Kidney epithelial cell (primary cell): ENCODE data around the gene TAS1R2. TPM values are rescaled to one million over a fixed set of nuclear protein-coding genes. Genes with fewer than 3 reads are reported as not detected.

Source experiments
- DNase-seq: peaks from one replicate; pipeline ENCODE4 v3.0.0-alpha.2; 2010; ENCODE audit warnings: low read depth
- H3K27me3 ChIP-seq: 2 replicates; pipeline ENCODE4 v1.6.0; 2011; ENCODE audit warnings: low read length; ENCODE audit not compliant: control insufficient read depth, insufficient read depth
- H3K36me3 ChIP-seq: 2 replicates; pipeline ENCODE4 v1.5.1; 2011; ENCODE audit warnings: low read length; ENCODE audit not compliant: control insufficient read depth, insufficient read depth
- H3K4me3 ChIP-seq: 2 replicates; pipeline ENCODE4 v1.5.1; 2011; ENCODE audit warnings: low read depth, mild to moderate bottlenecking, control low read depth, low read length
- total RNA-seq: library from RNA; depleted of rRNA; stranded (reverse); fragments of >200 nt; gene quantifications from 2 replicates; pipeline ENCODE4 v1.2.3, GENCODE V29; 2015
- TF ChIP-seq, protein P1 (sequence below): IDR thresholded peaks from 2 replicates; pipeline ENCODE4 v1.5.1; 2011; ENCODE audit warnings: mild to moderate bottlenecking, moderate library complexity, low read length, control low read depth, inconsistent platforms; ENCODE audit not compliant: insufficient read depth, poor library complexity, severe bottlenecking

Gene TAS1R2
- total RNA-seq, 1 donor from 2014 or later: not detected

- DNase-seq: no peak
- Histone ChIP-seq H3K4me3 (peak overlapping the region; percentile 71), H3K36me3 (no peaks in the 10 kb centered on the region), H3K27me3 (no peaks in the 10 kb centered on the region)
- TF ChIP-seq, protein P1, sequence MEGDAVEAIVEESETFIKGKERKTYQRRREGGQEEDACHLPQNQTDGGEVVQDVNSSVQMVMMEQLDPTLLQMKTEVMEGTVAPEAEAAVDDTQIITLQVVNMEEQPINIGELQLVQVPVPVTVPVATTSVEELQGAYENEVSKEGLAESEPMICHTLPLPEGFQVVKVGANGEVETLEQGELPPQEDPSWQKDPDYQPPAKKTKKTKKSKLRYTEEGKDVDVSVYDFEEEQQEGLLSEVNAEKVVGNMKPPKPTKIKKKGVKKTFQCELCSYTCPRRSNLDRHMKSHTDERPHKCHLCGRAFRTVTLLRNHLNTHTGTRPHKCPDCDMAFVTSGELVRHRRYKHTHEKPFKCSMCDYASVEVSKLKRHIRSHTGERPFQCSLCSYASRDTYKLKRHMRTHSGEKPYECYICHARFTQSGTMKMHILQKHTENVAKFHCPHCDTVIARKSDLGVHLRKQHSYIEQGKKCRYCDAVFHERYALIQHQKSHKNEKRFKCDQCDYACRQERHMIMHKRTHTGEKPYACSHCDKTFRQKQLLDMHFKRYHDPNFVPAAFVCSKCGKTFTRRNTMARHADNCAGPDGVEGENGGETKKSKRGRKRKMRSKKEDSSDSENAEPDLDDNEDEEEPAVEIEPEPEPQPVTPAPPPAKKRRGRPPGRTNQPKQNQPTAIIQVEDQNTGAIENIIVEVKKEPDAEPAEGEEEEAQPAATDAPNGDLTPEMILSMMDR: no peak
These were observed 42.6 kb upstream of the TAS1R2 start for GRCh38 chr1:18901952-18902522.

- Histone ChIP-seq H3K36me3 (no peaks in the 10 kb centered on the region), H3K27me3 (no peaks in the 10 kb centered on the region), H3K4me3 (peak overlapping the region; percentile 71)
- TF ChIP-seq, protein P1: no peak
- DNase-seq: no peak
These were observed 41.9 kb upstream of the TAS1R2 start for GRCh38 chr1:18901147-18901951.

- no peaks in the 10 kb centered on the region for H3K36me3 ChIP-seq
- no peaks in the 10 kb centered on the region for H3K27me3 ChIP-seq
- TF ChIP-seq, protein P1: no peak
- no peak for DNase-seq
- no peak overlapping the region for H3K4me3 ChIP-seq
These were observed 40.9 kb upstream of the TAS1R2 start for GRCh38 chr1:18900303-18900841.

GRCh38 chr1:18899363-18900049, 40.0 kb upstream of the TAS1R2 start:
- H3K36me3 ChIP-seq: no peaks in the 10 kb centered on the region
- H3K27me3 ChIP-seq: no peaks in the 10 kb centered on the region
- DNase-seq: no peak
- TF ChIP-seq, protein P1: no peak
- H3K4me3 ChIP-seq: no peak overlapping the region

- TF ChIP-seq, protein P1: no peak
- H3K4me3 ChIP-seq: no peak overlapping the region
These were observed 39.1 kb upstream of the TAS1R2 start for GRCh38 chr1:18898567-18898966.

More at GRCh38 chr1:18898567-18898966, 39.1 kb upstream of the TAS1R2 start:
- no peak for DNase-seq
- Histone ChIP-seq H3K36me3 (no peaks in the 10 kb centered on the region), H3K27me3 (no peaks in the 10 kb centered on the region)
